HG03025 (cell line): ENCODE results near the gene CAMTA1.

Experiments
- ATAC-seq: cut with Tn5 transposase; IDR thresholded peaks from one replicate; pipeline ENCODE4 v1.9.1; 2021; ENCODE audit warnings: mild to moderate bottlenecking, moderate library complexity; ENCODE audit not compliant: unreplicated experiment, low FRiP score

CAMTA1 gene

DNA sequence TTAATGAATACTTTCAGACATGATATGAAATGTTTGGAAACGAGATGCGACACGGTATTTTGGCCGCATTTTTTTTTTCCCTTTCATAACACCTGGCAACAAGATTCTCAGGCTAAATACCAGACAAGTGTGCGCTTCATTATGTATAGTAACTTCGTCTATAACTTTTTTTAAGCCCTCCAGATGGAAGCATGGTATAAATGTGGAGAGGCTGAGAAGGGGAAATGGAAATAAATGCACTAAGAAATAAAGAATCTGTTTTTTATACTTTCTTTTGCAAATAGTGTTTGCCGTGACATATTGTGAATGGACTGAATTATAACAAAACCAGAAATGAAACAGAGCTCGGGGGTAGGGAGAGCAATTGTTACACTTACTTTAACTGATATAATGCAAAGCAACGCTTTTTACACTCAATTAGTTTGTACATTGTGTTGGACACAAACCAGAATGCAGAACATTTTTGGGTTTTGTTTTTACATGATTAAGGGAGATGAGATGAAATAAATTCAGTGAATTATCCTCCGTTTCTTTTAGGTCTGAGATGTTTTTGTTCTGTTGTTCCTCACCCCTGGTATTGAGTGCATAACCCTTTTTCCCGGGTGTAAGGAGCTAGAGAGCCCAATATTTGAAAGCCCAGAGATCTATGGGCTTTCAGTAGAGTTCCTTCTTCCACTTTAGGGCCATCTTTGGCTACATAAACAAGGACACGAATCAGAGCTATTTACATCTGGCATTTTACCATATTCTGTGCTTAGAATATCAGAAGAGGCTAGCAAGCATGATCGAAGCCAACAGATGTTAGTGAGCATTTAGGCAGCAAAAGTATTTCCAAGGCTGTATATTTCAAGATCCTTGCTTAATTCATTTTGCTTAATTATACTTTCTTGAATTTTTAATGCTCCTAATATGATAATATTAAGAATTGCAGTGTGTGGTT is 478.0 kb downstream of the CAMTA1 start:
- ATAC-seq = no peak

DNA sequence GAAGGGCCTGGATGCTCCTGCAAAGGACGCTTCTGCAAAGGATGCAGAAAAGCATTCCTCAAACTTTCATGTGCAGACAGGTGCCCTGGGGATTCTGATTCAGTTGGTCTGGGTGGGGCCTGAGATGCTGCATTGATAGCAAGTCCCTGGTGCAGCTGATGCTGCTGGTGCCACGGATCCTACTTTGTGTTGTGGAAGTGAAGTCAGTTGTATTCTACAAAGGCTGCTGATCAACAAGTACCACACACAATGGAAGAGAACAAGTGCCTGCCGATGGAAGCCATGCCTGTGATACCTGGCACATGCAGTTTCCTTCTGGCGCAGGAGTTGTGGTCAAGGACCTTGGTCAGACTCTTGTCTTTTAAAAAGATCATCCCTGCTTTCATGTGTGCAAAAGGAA is 478.8 kb downstream of the CAMTA1 start:
- ATAC-seq = no peak

DNA sequence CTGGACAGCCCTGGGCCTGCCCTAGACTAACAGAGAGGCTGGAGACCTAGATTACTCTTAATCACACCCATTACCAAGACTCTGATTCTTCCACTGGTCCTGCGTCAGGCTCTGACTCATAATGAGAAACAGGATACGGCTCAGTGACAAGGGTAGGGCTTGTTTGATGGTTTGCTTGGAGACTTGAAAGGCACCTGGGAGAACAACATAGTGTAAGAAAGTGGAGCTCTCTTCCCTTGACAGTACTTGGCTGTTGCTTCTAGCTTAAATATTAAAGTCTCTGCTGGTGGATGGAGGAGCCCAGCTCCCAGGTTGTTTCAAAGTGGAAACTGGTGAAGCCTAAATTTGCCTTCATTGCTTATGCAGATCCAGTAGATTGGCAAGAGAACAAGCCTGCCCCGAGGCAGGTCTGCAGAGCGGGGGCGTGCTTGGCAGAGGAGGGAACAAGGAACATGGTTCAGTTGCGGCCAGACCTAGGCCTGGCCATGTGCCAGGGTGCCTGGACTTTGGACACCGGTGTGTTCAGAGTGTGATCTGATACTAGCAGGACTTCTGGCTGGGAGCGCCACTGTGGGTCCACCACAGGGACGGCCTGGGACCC is 480.6 kb downstream of the CAMTA1 start:
- ATAC-seq = no peak

DNA sequence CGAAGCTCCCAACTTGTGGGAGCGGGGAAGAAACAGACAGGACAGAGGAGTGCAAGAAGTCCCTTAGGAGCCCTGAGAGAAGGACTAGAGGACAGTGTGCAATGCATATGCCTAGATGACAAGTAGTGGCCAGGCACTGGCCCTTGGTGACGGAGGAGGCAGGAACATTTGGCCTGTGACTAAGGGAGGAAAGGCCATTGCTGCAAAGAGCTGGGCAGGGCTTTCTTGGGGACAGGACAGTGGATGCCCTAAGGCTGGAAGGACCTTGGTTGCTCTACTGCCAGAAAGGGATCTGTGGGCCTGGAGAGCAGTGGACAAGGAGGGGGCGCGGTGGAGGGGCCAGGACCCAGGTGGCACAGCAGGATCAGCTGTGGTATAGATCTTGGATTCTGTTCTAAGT is 481.3 kb downstream of the CAMTA1 start:
- ATAC-seq = no peak

DNA sequence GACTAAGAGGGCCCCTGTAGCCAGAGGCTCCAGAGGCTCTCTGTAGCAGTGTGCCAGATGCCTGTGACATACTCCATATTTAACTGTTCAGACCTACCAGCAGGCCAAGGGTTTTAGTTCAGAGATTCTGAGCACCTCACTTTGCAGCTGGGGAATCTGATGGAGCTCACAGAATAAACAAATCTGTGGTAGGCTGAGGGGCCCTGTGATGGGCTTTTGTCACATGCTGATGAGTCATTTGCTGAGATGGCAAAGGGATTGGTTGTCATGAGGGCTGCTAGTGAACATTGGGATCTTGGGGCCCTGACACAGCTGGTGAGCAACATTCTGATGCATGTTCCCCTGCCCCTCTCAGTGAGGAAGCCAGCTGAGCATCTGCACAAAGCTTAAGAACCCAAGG is 482.2 kb downstream of the CAMTA1 start:
- no peak for ATAC-seq

GRCh38 chr1:7268983-7269382 is 483.7 kb downstream of the CAMTA1 start:
- ATAC-seq = no peak

DNA sequence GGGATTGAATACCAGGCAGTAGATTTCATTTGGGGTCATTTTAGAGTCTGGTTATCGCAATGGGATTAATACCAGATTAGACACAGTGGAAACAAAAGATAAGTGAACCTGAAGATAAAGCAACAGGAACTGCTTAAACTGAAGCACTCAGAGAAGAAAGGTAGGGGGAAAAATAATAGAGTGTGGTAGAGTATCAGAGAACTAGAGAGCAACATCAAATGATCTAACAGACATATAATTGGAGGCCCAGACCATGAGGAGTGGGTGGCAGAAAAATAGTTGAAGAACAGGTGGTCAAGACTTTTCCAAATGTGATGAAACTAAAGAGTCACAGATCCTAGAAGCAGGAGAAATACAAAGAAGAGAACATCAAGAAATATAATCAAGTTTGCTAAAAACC is 484.3 kb downstream of the CAMTA1 start:
- ATAC-seq = no peak

- no peak for ATAC-seq
Observed at GRCh38 chr1:7274256-7274655, 489.0 kb downstream of the CAMTA1 start.

DNA sequence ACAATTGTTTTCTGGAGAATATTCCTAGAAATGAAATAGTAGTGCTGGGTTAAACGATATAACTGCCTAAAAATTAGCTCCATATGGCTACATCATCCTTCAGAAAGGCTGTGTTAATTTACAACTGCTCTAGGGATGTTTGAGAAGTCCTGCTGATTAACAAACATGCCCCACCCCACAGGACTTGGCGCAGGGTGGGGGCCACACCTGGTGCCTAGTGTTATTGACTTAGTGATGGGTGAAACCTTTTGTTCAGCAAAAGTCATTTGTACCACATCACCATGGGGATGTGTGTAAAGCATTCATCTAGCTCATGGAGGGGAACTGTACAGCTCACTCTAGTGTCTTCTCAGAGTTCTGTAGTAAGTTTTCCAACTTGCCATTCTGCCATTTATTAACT is 492.8 kb downstream of the CAMTA1 start:
- ATAC-seq = no peak

DNA sequence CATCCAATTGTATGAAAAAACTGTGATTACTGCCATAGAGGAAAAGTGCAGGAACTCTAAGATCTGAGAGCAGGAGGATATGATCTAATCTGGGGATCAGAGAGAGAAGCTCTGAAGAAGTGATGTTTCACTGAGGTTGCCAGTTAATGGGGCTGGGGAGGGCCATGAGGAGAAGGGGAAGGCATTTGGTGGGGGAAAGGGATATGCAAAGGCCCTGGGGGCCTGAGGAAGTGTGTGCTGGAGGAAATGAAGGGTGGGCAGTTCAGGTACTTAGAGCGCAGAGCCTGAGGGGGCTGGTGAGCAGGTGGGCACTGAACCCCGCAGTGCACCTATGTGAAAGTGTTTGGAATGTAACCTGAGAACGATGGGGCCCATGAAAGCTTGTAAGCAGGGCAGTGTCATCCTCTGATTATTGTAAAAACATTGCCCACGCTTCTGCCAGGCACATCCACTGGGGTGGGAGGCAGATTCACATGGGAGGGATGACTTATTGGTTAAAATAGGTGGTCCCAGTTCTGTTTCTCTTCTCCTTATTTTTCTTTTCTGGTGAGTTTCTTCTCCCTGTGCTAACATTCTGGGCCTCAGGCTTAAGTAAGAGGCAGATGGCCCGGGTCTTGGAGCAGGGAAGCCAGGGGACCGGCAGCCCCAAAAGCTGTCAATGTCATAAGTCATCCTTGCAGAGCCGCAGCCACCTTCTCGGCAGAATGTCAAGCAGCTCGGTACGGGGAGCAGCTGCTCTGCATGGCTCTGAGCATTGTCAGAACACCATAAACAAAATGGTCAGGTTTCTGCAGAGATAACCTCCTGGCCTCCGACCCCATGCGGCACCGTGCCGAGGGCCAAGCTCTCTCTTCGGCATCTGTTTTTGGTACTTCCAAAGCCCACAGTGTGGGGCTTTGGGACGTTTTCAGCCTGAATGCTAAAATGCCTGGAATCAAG is 493.8 kb downstream of the CAMTA1 start:
- no peak for ATAC-seq

DNA sequence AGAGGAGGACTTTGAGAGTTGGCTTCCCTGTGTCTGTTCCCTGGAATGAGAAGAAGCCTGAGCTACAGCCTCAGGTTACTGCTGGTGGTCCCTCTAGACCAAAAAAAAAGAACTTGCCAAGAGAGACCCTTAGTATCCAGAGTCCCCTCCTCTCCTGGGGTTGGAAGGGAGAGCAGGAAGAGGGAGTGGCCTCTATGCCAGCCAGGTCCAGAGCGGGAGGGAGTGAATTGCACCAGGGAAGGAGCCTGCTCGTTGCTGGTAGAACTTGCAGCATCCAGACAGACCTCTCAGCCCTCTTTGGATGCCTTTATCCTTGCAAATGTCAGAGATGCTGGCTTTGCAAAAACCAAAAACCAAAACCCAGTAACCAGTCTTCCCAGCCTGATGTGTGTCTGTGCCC is 494.5 kb downstream of the CAMTA1 start:
- ATAC-seq = no peak

DNA sequence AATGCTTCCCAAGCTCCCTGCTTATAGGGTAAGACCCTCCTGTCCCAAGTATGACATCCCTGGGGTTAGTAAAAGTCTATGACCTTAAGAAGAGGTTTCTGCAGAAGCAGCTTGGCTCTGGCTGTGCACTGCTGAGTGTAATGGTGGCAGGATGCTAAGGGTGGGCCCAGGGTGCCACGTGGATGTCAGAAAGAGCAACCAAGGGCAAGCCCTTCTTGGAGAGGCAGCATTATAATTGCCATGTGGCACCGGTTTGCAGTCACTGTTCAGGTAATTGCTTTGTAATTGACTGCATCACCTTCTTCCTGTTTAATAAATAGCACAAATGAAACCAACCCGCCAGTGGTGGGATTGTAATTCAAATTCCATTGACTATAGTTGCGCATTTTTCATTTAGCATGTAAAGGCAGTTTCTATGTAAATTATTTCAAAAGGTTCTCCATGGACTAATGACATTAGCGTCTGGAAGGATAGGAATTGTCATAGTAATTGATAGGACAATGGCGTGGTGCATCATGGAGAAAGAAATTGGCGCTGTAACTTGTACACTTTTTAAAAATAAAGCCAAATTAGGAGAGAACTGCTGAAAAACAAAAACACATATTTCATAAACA is 495.2 kb downstream of the CAMTA1 start:
- ATAC-seq = no peak

DNA sequence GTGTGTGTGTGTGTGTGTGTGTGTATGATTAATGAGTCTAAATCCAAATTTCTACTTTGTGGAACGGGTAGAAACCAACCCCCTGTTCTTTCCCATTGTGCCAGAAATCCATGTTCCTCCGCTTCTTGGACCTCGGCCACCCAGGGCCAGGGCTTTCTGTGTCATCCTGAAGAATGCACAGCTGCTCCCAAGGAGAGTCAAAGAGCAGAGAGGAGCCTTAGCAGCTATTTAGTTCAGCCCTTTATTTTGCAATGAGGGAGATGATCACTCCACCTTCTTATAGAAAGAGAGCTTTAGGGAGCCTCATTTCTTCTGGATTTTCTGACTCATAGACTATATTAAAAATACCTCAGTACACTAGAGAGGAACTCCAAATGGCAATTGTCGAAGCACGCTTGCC is 496.6 kb downstream of the CAMTA1 start:
- no peak for ATAC-seq

DNA sequence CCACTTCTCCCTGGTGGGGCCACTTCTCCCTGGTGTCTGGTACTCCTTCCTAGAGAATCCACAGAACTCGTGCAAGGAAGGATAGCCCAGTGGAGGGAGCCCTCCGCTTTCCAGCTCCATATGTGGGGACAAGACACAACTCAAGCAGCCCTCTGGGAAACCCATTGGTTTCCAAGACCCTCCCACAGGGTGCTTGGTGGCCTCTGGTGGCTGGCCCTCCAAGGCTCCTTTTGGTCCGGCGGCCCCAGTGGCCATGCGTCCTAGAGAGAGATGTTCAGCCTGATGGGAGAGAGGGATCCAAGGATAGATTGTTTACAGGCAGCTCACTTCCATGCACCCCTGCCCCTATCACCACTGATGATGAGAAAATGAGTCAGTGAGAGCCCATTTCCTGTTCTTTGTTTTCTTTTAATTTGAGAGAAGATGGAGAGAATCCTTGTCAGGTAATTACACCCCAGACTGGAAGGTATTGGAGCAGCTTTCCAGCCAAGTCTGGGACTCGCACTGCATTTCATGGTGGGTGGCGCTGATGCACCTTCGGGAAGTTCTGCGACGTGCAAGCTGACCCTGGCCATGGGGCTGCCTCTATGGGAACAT is 499.7 kb downstream of the CAMTA1 start:
- ATAC-seq = no peak

DNA sequence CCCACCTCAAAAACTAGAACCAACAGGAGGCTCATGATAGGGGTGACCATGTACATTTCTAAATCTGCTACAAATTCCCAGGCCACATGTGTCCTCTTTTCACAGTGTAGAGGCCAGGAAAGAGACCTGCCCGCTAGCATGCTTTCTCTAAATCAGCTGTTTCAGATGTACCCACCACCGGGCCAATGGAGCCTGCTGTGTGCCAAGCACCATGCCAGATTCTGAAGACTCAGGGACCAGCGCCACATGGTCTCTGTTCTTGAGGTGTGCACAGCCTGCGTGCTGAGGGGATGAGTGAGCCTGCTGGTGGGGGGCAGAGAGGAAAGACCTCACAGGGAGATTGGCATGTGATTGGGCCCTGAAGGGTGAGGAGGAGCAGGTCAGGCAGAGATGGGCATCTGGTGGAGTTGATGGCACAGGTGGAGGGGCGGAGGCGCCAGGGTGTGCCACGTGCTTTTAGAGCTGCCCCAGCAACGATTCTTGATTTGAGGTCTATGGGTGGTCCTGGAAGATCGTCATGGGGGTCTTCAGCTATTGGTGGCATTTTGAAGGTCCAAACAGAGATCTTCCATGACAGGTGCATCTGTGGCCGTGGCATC is 500.7 kb downstream of the CAMTA1 start:
- no peak for ATAC-seq

- no peak for ATAC-seq
Observed at GRCh38 chr1:7287013-7287412, 501.8 kb downstream of the CAMTA1 start.

DNA sequence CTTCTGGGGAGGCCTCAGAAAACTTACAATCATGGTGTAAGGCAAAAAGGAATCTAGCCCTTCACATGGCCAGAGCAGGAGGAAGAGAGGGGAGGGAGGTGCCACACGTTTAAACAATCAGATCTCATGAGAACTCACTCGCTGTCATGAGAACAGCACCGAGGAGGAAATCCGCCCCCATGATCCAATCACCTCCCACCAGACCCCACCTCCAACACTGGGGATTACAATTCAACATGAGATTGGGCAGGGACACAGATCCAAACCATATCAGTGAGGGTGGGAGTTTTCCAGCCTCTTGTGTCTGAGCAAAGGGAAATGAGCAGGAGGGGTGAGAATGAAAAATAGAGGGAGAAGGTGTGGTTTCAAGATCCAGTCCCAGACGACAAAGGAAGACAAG is 503.7 kb downstream of the CAMTA1 start:
- no peak for ATAC-seq

DNA sequence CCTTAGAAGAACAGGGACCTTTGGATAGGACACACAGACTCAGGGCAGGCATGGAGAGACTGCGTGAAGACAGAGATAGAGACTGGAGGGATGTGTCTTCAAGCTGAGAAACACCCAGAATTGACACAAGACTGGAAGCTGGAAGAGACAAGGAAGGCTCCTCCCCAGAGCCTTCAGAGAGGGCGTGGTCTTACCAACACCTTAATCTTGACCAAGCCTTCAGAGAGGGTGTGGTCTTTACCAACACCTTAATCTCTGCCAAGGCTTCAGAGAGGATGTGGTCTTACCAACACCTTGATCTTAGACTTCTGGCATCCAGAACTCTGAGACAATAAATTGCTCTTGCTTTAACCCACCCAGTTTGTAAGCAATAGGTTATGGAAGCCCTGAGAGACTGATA is 504.4 kb downstream of the CAMTA1 start:
- ATAC-seq = no peak

DNA sequence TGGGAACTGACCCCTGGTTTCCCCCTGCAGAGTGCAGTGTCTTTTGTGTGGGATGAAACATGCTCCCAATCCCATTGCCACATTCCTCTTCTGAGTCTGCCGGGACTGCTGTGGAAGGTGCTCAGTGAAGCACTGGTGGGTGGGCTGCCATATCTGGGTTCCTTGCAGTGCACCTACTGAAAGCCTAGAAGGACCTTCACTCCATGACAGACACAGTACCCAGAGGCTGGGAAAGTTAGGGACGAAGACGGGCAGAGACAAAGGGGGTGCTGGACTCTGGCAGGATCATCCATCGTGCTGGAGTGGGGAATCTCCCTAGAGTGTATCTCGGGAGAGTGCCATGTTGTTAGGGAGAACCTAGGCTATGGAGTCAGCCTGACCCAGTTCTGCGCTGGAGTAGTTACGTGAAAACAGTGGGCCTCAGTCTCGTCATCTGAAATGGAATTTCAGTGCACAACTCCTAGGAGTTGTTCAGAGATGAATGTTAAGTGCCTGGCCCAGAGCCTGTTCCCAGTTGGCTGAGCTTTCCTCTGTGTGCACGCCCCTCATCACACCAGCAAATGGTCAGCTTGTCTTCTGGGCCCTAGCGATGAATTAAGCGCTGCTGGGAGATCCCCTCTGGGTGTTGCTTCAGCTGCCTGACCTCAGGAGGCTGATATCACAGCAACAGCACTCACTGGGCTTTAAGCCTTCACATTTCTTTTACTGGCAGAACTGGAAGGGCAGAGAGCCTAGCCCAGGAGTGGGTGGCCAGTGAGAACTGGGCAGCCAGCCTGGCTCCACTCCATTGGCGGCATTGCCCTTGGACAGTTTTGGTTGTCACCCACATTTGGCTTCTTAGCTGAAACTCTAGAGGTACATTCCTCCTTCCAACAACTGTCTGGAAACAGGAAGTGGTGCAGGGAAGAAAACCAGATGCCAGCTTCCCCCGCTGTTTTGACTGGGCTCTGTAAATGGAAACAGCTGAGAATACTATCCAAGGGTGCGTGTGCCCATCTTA is 506.0 kb downstream of the CAMTA1 start:
- no peak for ATAC-seq
